ENCODE measurements around the gene ZNF236.
"Not testable (repeated sequence)": the region's sequence is repeated elsewhere in the genome, so short reads cannot be mapped to it uniquely, and the experiment has no call there.

Gene ZNF236

GRCh38 chr18:76808561-76808960, 13.8 kb upstream of the ZNF236 start:
- TF ChIP-seq, protein P1, sequence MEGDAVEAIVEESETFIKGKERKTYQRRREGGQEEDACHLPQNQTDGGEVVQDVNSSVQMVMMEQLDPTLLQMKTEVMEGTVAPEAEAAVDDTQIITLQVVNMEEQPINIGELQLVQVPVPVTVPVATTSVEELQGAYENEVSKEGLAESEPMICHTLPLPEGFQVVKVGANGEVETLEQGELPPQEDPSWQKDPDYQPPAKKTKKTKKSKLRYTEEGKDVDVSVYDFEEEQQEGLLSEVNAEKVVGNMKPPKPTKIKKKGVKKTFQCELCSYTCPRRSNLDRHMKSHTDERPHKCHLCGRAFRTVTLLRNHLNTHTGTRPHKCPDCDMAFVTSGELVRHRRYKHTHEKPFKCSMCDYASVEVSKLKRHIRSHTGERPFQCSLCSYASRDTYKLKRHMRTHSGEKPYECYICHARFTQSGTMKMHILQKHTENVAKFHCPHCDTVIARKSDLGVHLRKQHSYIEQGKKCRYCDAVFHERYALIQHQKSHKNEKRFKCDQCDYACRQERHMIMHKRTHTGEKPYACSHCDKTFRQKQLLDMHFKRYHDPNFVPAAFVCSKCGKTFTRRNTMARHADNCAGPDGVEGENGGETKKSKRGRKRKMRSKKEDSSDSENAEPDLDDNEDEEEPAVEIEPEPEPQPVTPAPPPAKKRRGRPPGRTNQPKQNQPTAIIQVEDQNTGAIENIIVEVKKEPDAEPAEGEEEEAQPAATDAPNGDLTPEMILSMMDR (IDR thresholded peaks at IDR 0.05; ENCODE audit: insufficient read depth, missing control alignments) = no peak
- DNase-seq (ENCODE audit: insufficient read length, low spot score) (no peak), FAIRE-seq (no peak)

DNA sequence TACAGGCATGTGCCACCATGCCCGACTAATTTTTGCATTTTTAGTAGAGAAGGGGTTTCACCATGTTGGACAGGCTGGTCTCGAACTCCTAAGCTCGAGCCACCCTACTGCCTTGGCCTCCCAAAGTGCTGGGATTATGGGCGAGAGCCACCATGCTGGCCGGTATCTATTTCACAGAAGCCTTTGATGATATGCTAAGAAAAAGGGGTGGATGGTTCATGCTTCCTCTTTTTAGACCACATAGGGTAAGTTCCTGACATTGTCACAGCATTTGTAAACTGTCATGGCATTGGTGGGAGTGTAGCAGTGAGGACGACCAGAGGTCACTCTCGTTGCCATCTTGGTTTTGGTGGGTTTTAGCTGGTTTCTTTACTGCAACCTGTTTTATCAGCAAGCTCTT, 10.8 kb upstream of the ZNF236 start:
- DNase-seq (ENCODE audit: insufficient read length, low spot score); FAIRE-seq: not testable (repeated sequence)

GRCh38 chr18:76814256-76814655, 8.1 kb upstream of the ZNF236 start:
- DNase-seq (ENCODE audit: insufficient read length, low spot score) (no peak), FAIRE-seq (peak; percentile 84)
- TF ChIP-seq, protein P1 (IDR thresholded peaks at IDR 0.05; ENCODE audit: insufficient read depth, missing control alignments) = no peak

GRCh38 chr18:76816127-76816526, 6.2 kb upstream of the ZNF236 start:
- TF ChIP-seq, protein P1 (IDR thresholded peaks at IDR 0.05; ENCODE audit: insufficient read depth, missing control alignments) = no peak
- FAIRE-seq (no peak), DNase-seq (ENCODE audit: insufficient read length, low spot score) (no peak)

DNA sequence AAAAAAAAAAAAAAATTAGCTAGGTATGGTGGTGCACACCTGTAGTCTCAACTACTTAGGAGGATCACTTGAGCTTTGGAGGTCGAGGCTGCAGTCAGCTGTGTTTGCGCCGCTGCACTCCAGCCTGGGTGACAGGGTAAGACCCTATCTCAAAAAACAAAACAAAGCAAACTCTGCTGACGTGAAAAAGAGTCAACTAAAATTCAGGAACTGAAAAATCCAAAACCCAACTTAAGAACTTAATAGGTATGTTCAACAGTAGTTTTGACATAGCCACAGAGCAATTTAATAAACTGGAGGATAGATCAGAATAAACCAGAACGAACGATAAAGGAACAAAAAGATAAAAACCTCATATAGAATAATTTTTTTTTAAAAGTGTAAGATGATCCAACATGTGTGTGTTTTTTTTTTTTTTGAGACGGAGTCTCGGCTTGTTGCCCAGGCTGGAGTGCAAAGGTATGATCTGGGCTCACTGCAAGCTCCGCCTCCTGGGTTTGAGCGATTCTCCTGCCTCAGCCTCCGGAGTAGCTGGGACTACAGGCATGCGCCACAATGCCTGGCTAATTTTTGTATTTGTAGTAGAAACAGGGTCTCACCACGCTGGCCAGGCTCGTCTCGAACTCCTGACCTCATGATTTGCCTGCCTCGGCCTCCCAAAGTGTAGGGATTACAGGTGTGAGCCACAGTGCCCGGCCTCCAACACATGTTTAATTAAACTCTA, 4.3 kb upstream of the ZNF236 start:
- TF ChIP-seq, protein P1 (IDR thresholded peaks at IDR 0.05; ENCODE audit: insufficient read depth, missing control alignments) = no peak
- DNase-seq (ENCODE audit: insufficient read length, low spot score) (no peak), FAIRE-seq (peak; percentile 73)

- FAIRE-seq = peak; percentile 99
- no peak for DNase-seq (ENCODE audit: insufficient read length, low spot score)
- TF ChIP-seq, protein P1 (IDR thresholded peaks at IDR 0.05; ENCODE audit: insufficient read depth, missing control alignments) = no peak
Observed at GRCh38 chr18:76819411-76820136, 2.8 kb upstream of the ZNF236 start.

- DNase-seq (ENCODE audit: insufficient read length, low spot score) (no peak), FAIRE-seq (peak; percentile 99)
- TF ChIP-seq, protein P1 (IDR thresholded peaks at IDR 0.05; ENCODE audit: insufficient read depth, missing control alignments) = no peak
Observed at GRCh38 chr18:76821356-76821874, 942 bp upstream of the ZNF236 start.
